ENCODE data around the gene NOL4L. TPM values are rescaled to one million over a fixed set of nuclear protein-coding genes. Genes with fewer than 3 reads are reported as not detected.

NOL4L gene
- total and polyA plus RNA-seq, 8 donors = 3.8 to 54.0 (median 15.0) TPM

- 47 to 73% (median 50%) methylated on average over 8 of the region's 8 CpGs for WGBS, 5 donors
- H3K9me3 ChIP-seq = no peaks in the 10 kb centered on the region
- peaks cover 21 to 42% (median 31%) of the 10 kb centered on the region in 4 donors for H3K4me1 ChIP-seq
- peaks cover 0 to 61% (median 33%) of the 10 kb centered on the region in 3 donors for H3K27me3 ChIP-seq
- H3K4me3 ChIP-seq = no peak overlapping the region
- intact Hi-C loops (cut with DNase I; ENCODE audit: low total_unique reads) = no loop called here
- H3K27ac ChIP-seq = no peak overlapping the region
- no peak for TF ChIP-seq POLR2A (IDR thresholded peaks at IDR 0.05)
- TF ChIP-seq EP300 (IDR thresholded peaks at IDR 0.05) = no peak
- TF ChIP-seq, protein P1, sequence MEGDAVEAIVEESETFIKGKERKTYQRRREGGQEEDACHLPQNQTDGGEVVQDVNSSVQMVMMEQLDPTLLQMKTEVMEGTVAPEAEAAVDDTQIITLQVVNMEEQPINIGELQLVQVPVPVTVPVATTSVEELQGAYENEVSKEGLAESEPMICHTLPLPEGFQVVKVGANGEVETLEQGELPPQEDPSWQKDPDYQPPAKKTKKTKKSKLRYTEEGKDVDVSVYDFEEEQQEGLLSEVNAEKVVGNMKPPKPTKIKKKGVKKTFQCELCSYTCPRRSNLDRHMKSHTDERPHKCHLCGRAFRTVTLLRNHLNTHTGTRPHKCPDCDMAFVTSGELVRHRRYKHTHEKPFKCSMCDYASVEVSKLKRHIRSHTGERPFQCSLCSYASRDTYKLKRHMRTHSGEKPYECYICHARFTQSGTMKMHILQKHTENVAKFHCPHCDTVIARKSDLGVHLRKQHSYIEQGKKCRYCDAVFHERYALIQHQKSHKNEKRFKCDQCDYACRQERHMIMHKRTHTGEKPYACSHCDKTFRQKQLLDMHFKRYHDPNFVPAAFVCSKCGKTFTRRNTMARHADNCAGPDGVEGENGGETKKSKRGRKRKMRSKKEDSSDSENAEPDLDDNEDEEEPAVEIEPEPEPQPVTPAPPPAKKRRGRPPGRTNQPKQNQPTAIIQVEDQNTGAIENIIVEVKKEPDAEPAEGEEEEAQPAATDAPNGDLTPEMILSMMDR (IDR thresholded peaks at IDR 0.05) = no peak
- TF ChIP-seq POLR2AphosphoS5 (IDR thresholded peaks at IDR 0.05) = no peak
- no peaks in the 10 kb centered on the region for H3K36me3 ChIP-seq
- DNase-seq = no peak
Measured at GRCh38 chr20:32586291-32586690, 1.2 kb upstream of the NOL4L start.

GRCh38 chr20:32585586-32586127 lies 524 bp upstream of the NOL4L start:
- H3K4me1 ChIP-seq = peaks cover 21 to 48% (median 31%) of the 10 kb centered on the region in 4 donors
- H3K27me3 ChIP-seq = peaks cover 0 to 61% (median 33%) of the 10 kb centered on the region in 3 donors
- DNase-seq = peak in 1 of 2 donors; percentile 35
- peak overlapping the region; percentile 59 to 83 (median 74) for H3K4me3 ChIP-seq
- H3K9me3 ChIP-seq = no peaks in the 10 kb centered on the region
- intact Hi-C loops (cut with DNase I; ENCODE audit: low total_unique reads) = no loop called here
- H3K36me3 ChIP-seq = no peaks in the 10 kb centered on the region
- 9 to 40% (median 20%) methylated on average over 9 to 32 of the region's 32 CpGs for WGBS, 5 donors
- TF ChIP-seq POLR2A (IDR thresholded peaks at IDR 0.05) = no peak
- no peak overlapping the region for H3K27ac ChIP-seq

DNA sequence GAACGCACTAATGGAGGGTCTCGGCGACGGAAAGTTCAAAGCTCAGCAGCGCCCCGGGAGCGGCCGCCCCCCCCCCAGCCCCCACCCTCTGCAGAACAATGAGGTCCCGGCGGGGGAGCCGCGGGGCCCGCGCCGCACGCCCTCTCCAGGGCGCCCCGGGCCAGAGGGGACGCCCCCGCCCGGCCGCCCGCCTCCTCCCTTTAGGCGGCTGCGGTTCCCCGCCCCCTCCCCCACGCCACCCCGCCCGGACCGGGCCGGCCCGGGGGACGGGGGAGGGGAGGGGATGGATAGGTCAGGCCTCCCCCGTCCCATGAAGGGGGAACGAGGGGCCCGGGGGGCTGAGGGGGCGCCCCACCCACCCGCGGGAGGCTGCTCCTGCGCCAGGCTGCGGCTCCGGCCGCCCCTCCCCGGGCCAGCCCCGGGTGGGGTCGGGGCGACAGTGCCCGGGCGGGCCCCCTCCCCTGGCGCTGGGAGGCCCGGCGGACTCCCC lies 1.5 kb downstream of the NOL4L start:
- H3K27me3 ChIP-seq = peaks cover 0 to 61% (median 33%) of the 10 kb centered on the region in 3 donors
- TF ChIP-seq, protein P1 (IDR thresholded peaks at IDR 0.05) = no peak
- no peak for TF ChIP-seq POLR2AphosphoS5 (IDR thresholded peaks at IDR 0.05)
- no peak for TF ChIP-seq POLR2A (IDR thresholded peaks at IDR 0.05)
- H3K4me3 ChIP-seq = peak overlapping the region; percentile 59 to 83 (median 74)
- 0 to 2% (median 0%) methylated on average over 3 to 44 of the region's 52 CpGs; no CpG with 5 or more reads in 1 of the 5 donors for WGBS, 5 donors
- H3K36me3 ChIP-seq = no peaks in the 10 kb centered on the region
- intact Hi-C loops (cut with DNase I; ENCODE audit: low total_unique reads) = no loop called here
- H3K27ac ChIP-seq = peak overlapping the region in 4 of 5 donors; percentile 49 to 78 (median 64)
- peaks cover 21 to 49% (median 31%) of the 10 kb centered on the region in 4 donors for H3K4me1 ChIP-seq
- DNase-seq = peak in 1 of 2 donors; percentile 70
- H3K9me3 ChIP-seq = no peaks in the 10 kb centered on the region

DNA sequence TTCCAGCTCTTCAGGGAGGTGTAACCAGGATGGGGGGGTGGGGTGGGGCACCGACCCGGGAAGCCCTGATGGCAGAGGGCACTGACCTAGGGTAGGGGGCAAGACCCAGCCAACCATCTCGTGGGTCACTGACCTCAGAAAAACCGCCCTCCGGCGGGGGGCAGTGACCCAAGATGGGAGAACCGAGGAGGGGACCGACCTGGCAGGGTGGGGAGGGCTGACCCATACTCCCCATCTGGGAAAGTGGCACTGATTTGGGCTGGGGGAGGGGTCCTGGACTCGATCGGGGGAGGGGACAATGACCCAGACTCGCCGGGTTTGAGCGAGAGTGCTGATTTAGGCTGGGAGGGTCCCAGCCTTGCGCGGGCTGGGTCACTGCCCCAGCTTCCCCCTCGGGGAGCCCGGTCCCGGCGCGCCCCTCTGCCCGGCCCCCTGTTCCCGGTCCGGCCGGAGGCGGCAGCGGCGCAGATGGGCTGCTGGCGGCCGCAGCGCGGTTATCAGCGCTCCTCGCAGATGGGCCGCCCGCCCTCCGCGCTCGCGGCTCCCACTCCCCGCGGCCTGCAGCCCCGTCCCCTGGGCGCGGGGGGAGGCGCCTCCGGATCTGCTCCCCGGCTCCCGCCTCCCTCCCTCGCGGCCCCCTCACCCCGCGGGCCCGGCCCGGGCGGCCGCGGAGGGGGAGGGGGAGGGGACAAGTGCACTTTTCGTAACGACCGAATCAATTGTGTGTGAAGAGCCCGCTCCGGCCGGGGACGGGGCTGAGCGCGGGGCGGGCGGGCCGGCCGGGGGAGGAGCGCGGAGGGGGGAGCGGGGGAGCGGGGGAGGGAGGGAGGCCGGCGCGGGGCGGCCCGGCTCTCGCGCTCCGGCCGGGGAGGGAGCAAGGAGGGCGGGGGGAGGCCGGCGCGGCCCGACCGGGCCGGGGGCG lies 2.2 kb downstream of the NOL4L start:
- no peaks in the 10 kb centered on the region for H3K9me3 ChIP-seq
- peak in 1 of 2 donors; percentile 79 for DNase-seq
- H3K36me3 ChIP-seq = no peaks in the 10 kb centered on the region
- 6 to 50% (median 8%) methylated on average over 7 to 82 of the region's 91 CpGs for WGBS, 5 donors
- H3K27me3 ChIP-seq = peaks cover 0 to 54% (median 33%) of the 10 kb centered on the region in 3 donors
- intact Hi-C loops (cut with DNase I; ENCODE audit: low total_unique reads) = no loop called here
- peak overlapping the region; percentile 59 to 83 (median 74) for H3K4me3 ChIP-seq
- TF ChIP-seq, protein P1 (IDR thresholded peaks at IDR 0.05) = no peak
- no peak for TF ChIP-seq EP300 (IDR thresholded peaks at IDR 0.05)
- no peak for TF ChIP-seq POLR2A (IDR thresholded peaks at IDR 0.05)
- TF ChIP-seq POLR2AphosphoS5 (IDR thresholded peaks at IDR 0.05) = no peak
- H3K27ac ChIP-seq = peak overlapping the region; percentile 49 to 78 (median 55)
- H3K4me1 ChIP-seq = peaks cover 21 to 49% (median 31%) of the 10 kb centered on the region in 4 donors
